Glutamatergic neuron (in vitro differentiated cells): Measurements from ENCODE around the gene LRRFIP2. TPM values are rescaled to one million over a fixed set of nuclear protein-coding genes. Genes with fewer than 3 reads are reported as not detected.

Source experiments
- DNase-seq: peaks from one replicate; pipeline ENCODE4 v3.0.0; 2022
- H3K27ac Mint-ChIP-seq: one replicate; pipeline ENCODE4 v1.8.0; 2020; ENCODE audit warnings: mild to moderate bottlenecking, mixed read lengths, inconsistent platforms; ENCODE audit not compliant: unreplicated experiment
- H3K27me3 Mint-ChIP-seq: one replicate; pipeline ENCODE4 v1.8.0; 2020; ENCODE audit warnings: mild to moderate bottlenecking, moderate library complexity, mixed read lengths, inconsistent platforms; ENCODE audit not compliant: unreplicated experiment
- H3K36me3 Mint-ChIP-seq: one replicate; pipeline ENCODE4 v1.8.0; 2020; ENCODE audit warnings: mild to moderate bottlenecking, mixed read lengths, inconsistent platforms; ENCODE audit not compliant: unreplicated experiment
- H3K4me1 Mint-ChIP-seq: one replicate; pipeline ENCODE4 v1.8.0; 2020; ENCODE audit warnings: mild to moderate bottlenecking, low read depth, mixed read lengths, inconsistent platforms; ENCODE audit not compliant: unreplicated experiment
- H3K4me3 Mint-ChIP-seq: one replicate; pipeline ENCODE4 v1.8.0; 2020; ENCODE audit warnings: mild to moderate bottlenecking, mixed read lengths, inconsistent platforms; ENCODE audit not compliant: unreplicated experiment
- H3K9me3 Mint-ChIP-seq: one replicate; pipeline ENCODE4 v1.8.0; 2020; ENCODE audit warnings: mild to moderate bottlenecking, moderate library complexity, mixed read lengths, inconsistent platforms; ENCODE audit not compliant: unreplicated experiment
- total RNA-seq: library from RNA; stranded (reverse); fragmentation: NEBNext Ultra II Directional; extraction: Animal tissue kit (Norgen Biotek cat#: 25700); gene quantifications from one replicate; pipeline ENCODE4 v1.2.1, GENCODE V29; 2021; ENCODE audit not compliant: unreplicated experiment
- TF ChIP-seq, protein P1 (sequence below): fragments of 200-600 bp; sonication (generic); IDR thresholded peaks from one replicate; pipeline ENCODE4 v1.5.0; 2021; ENCODE audit not compliant: partially characterized antibody, unreplicated experiment

Gene LRRFIP2
- total RNA-seq, 1 donor from 2014 or later: 45.3 TPM

- H3K9me3 Mint-ChIP-seq: no peaks in the 10 kb centered on the region
- H3K4me3 Mint-ChIP-seq: no peak overlapping the region
- H3K27ac Mint-ChIP-seq: no peak overlapping the region
- H3K36me3 Mint-ChIP-seq: no peaks in the 10 kb centered on the region
- TF ChIP-seq, protein P1, sequence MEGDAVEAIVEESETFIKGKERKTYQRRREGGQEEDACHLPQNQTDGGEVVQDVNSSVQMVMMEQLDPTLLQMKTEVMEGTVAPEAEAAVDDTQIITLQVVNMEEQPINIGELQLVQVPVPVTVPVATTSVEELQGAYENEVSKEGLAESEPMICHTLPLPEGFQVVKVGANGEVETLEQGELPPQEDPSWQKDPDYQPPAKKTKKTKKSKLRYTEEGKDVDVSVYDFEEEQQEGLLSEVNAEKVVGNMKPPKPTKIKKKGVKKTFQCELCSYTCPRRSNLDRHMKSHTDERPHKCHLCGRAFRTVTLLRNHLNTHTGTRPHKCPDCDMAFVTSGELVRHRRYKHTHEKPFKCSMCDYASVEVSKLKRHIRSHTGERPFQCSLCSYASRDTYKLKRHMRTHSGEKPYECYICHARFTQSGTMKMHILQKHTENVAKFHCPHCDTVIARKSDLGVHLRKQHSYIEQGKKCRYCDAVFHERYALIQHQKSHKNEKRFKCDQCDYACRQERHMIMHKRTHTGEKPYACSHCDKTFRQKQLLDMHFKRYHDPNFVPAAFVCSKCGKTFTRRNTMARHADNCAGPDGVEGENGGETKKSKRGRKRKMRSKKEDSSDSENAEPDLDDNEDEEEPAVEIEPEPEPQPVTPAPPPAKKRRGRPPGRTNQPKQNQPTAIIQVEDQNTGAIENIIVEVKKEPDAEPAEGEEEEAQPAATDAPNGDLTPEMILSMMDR: no peak
- no peak for DNase-seq
- H3K4me1 Mint-ChIP-seq: no peaks in the 10 kb centered on the region
- H3K27me3 Mint-ChIP-seq: peaks cover 2% of the 10 kb centered on the region
These were observed 74.0 kb downstream of the LRRFIP2 start for GRCh38 chr3:37100411-37100810.

DNA sequence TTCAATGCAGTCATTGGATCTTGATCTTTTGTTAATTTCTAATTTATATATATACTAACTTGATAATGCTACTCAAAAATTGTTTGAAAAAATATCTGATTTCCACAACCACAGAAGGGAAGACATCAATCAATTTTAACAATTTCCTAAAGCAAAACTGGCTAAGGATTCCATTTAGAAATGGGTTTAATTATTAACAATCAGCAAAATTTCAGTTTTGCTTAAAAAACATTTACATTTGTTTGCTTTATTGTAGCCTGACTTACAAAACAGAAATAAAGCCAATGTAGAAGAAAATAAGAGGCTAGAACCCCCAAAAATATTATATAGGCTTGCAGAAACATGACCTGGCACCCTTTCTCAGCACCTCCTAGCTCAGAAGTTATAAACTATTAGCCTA lies 74.9 kb downstream of the LRRFIP2 start:
- TF ChIP-seq, protein P1: no peak
- Mint-ChIP-seq H3K4me1 (no peaks in the 10 kb centered on the region), H3K9me3 (no peaks in the 10 kb centered on the region), H3K27ac (no peak overlapping the region), H3K27me3 (peaks cover 2% of the 10 kb centered on the region), H3K4me3 (no peak overlapping the region), H3K36me3 (no peaks in the 10 kb centered on the region)
- DNase-seq: no peak

DNA sequence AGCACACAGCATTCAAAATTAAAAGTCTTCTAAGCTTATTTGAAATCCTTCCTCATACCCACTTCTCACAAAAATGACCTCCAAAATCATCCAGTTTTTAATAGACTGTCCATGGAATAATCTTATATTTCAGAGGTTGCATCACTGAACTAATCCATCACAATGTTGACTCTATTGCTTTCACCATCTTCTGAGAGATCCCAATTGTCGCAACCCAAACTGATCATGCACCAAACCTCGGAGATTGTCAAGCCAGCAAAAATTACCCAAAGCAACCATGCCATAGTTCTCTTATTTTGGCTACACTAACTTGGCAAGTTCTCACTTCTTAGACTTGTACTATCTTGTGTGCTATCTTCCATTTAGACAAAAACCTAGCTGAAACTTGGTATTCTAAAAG lies 75.5 kb downstream of the LRRFIP2 start:
- Mint-ChIP-seq H3K4me1 (no peaks in the 10 kb centered on the region), H3K27me3 (peaks cover 2% of the 10 kb centered on the region), H3K9me3 (no peaks in the 10 kb centered on the region), H3K27ac (no peak overlapping the region), H3K4me3 (no peak overlapping the region), H3K36me3 (no peaks in the 10 kb centered on the region)
- DNase-seq: no peak
- TF ChIP-seq, protein P1: no peak

DNA sequence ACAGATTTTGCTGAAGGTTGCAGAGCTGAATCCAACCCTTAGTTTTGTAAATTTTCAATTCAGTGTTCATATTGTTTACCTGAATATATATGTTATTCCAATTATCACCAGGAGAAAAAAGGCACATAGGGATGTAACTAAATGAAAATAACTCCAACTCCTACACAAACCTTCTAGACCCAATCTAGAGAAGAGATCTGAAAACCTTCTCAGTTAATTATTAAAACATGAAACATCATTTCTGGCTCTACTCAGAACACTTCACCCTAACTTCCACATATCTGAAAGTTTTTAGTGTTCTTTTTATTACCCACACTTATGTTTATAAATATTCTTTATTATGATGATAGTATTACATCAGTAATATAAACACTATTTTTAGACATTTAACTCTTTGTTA lies 76.6 kb downstream of the LRRFIP2 start:
- Mint-ChIP-seq H3K27me3 (no peaks in the 10 kb centered on the region), H3K9me3 (peaks cover 2% of the 10 kb centered on the region), H3K4me3 (no peak overlapping the region), H3K36me3 (no peaks in the 10 kb centered on the region), H3K27ac (no peak overlapping the region), H3K4me1 (no peaks in the 10 kb centered on the region)
- TF ChIP-seq, protein P1: no peak
- DNase-seq: no peak

- no peak for DNase-seq
- Mint-ChIP-seq H3K4me1 (no peaks in the 10 kb centered on the region), H3K27ac (no peak overlapping the region), H3K4me3 (no peak overlapping the region), H3K36me3 (no peaks in the 10 kb centered on the region), H3K9me3 (peaks cover 3% of the 10 kb centered on the region), H3K27me3 (no peaks in the 10 kb centered on the region)
- TF ChIP-seq, protein P1: no peak
These were observed 77.4 kb downstream of the LRRFIP2 start for GRCh38 chr3:37096975-37097374.
